Measurements from ENCODE around the gene CCDC87.

Gene CCDC87

GRCh38 chr11:66600631-66601233 lies 7.9 kb upstream of the CCDC87 start:
- no peak overlapping the region for H3K4me3 ChIP-seq (ENCODE audit: low read depth, low read length)
- no peak for TF ChIP-seq CTCF (IDR thresholded peaks at IDR 0.05; ENCODE audit: low read depth, low read length)

- no peak for TF ChIP-seq CTCF (IDR thresholded peaks at IDR 0.05; ENCODE audit: low read depth, low read length)
- no peak overlapping the region for H3K4me3 ChIP-seq (ENCODE audit: low read depth, low read length)
These were observed 7.4 kb upstream of the CCDC87 start for GRCh38 chr11:66600219-66600618.

- H3K4me3 ChIP-seq (ENCODE audit: low read depth, low read length), result no peak overlapping the region
- TF ChIP-seq CTCF (IDR thresholded peaks at IDR 0.05; ENCODE audit: low read depth, low read length), result no peak
These were observed 6.1 kb upstream of the CCDC87 start for GRCh38 chr11:66598993-66599392.

- no peak for TF ChIP-seq CTCF (IDR thresholded peaks at IDR 0.05; ENCODE audit: low read depth, low read length)
- H3K4me3 ChIP-seq (ENCODE audit: low read depth, low read length), result no peak overlapping the region
These were observed 2.5 kb upstream of the CCDC87 start for GRCh38 chr11:66595245-66595904.

- TF ChIP-seq CTCF (IDR thresholded peaks at IDR 0.05; ENCODE audit: low read depth, low read length), result no peak
- H3K4me3 ChIP-seq (ENCODE audit: low read depth, low read length), result peak overlapping the region; percentile 89
These were observed 787 bp upstream of the CCDC87 start for GRCh38 chr11:66593650-66594049.

GRCh38 chr11:66593303-66593635 lies 406 bp upstream of the CCDC87 start:
- no peak for TF ChIP-seq CTCF (IDR thresholded peaks at IDR 0.05; ENCODE audit: low read depth, low read length)
- peak overlapping the region; percentile 89 for H3K4me3 ChIP-seq (ENCODE audit: low read depth, low read length)

- no peak overlapping the region for H3K4me3 ChIP-seq (ENCODE audit: low read depth, low read length)
- TF ChIP-seq CTCF (IDR thresholded peaks at IDR 0.05; ENCODE audit: low read depth, low read length), result no peak
These were observed 1.7 kb downstream of the CCDC87 start for GRCh38 chr11:66591175-66591574.
